MV-4-11 (cell line): ENCODE measurements around the gene ZNF618.
"Not testable (repeated sequence)": the region's sequence is repeated elsewhere in the genome, so short reads cannot be mapped to it uniquely, and the experiment has no call there.

ENCODE experiments used
- DNase-seq: peaks from one replicate; lab custom pipeline; 2025; lab: John Stamatoyannopoulos, UW

The ZNF618 gene

DNA sequence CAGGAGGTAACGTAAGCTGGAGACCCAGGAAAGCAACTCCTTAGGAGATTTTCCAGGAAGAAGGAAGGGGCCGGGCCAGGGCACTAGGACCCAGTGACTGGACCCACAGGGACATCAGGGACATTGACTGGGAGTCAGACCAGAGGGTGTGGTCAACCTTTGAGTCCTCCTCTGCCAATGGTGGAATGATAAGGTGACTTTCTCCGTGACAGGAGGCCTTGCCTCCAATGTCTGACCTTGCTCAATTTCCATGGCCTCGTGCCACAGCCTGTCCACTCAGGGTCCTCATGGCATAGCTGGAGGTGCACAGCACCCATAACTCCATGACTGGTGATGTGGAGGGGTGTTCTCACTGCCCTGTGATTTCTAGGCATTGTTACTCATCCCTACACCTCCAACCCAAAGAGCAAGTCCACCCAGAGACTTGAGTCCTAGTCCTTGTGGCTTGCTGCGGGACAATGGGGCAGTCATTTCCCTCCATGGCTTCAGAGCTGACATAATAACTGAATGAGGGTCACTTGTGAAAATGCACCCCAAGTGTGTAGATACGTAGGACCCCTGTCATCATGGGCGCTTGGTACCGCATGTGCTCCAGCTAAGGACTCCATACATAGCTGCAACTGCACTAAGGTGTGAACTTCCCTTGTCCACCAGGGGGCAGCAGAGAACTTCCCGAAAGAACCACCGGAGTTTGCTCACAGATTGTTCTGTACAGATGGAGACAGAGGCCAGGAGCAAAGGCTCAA, 206.1 kb downstream of the ZNF618 start:
- peak; percentile 73 for DNase-seq

DNA sequence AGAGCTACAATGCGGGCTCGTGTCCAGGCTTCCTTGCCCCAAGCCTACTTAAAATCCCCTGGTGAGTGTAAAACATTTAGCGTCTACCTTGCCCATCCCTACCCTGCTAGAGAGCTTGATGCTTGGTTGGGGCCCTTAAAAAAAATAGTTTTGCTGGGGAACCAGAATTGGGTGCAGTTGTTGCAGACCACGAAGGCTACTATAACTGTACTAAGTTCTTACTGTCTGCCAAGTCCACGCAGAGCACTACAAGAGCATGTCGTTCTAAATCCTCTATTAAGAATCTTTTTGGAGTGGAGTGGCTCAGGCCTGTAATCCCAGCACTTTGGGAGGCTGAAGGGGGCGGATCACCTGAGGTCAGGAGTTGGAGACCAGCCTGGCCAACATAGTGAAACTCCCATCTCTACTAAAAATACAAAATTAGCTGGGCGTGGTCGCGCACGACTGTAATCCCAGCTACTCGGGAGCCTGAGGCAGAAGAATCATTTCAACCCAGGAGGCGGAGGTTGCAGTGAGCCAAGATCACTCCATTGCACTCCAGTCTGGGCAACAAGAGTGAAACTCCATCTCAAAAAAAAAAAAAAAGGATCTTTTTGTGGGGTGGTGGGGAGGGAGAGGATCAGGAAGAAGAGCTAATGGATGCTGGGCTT, 206.8 kb downstream of the ZNF618 start:
- DNase-seq, result not testable (repeated sequence)

DNA sequence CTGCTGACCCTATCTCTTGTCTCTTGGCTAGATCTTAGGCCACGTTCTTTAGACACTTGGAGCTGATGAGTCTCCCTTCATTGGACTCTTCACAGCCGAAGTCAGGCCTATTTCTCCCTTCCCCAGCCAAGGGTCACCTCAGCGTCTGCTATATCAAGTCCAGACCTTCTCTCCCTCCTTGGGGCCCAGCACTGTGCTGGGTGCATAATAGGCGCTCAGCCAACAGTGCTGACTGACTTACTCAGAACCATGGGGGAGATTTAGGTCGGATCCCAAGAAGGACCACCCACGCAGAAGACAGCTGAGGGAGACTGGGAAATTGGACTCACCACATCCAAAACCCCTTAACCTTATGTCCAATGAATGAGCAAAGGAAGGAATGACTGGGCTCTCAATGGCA, 207.6 kb downstream of the ZNF618 start:
- DNase-seq, result no peak

DNA sequence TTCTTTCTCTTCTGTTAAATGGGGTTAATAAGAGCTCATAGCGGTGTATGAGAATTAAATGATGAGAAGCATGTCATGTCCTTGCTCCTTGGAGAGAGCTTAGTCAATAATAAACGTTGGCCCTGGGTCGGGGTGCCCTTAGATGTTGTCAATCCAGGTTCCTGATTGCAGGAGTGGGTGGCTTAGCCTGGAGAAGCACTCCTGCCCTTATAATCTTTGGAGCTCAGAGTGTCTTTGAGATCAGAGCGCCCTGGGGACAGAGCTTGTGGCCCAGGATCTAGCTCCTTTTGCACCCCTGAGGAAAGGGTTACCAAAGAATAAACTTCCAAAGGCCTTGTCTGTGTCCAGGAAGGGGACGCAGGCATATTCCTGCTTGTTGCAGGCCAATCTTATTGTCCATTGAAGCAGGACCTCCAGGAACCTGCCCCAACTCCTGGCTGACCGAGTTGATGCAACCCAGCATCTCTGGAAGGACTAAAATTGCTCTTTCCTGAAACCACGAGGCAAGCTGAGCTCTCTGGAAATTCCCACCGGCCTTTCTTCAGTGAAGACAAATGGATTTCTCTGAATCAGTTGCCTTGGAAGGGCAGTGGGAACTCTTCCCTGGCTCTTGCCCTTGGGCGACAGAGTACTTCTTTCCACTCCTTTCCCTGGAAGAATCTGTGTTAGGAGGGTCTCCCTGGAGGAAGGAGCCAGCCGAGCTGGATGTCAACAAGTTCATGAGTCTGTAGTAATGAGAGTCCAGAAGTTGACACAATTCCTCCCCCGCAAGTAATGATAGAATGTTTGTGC, 208.4 kb downstream of the ZNF618 start:
- DNase-seq, result no peak

DNA sequence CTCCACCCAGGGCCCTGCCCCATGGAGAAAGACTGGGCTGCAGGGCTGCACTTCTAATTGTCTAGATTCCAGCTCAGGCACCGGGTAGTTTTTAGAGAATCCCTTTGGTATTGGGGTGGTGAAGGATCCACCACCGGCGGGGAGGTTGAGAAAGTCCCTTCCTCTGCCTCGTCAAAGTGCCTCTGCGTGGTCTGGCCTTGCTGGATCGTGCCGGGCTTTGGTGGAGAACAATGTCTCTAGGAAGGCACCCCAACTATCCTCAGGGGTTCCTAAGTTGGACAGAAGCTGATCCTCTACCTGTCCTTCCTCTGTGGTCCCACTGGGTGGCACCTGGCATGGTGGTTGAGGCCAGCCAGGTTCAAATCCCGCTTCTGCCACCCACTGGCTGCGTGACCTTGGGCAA, 209.3 kb downstream of the ZNF618 start:
- no peak for DNase-seq

DNA sequence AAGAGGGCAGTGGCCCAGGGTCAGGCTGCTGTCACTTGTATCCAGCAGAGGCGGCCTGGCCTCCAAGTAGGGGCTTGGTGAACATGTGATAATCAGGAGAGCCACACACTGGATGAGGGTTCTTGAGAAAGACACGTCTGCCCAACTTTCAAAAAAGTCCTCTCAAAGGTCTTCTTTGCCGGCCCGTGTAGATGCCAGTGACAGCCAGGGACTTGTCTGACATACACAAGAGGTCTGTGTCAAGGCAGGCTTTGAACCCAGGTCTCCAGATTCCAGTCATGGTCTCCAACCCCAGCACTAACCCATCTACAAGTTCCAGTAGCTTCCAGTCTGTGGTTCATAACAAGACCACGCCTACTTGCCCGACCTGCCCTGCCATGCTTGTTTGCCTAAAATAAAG, 209.9 kb downstream of the ZNF618 start:
- DNase-seq, result no peak

DNA sequence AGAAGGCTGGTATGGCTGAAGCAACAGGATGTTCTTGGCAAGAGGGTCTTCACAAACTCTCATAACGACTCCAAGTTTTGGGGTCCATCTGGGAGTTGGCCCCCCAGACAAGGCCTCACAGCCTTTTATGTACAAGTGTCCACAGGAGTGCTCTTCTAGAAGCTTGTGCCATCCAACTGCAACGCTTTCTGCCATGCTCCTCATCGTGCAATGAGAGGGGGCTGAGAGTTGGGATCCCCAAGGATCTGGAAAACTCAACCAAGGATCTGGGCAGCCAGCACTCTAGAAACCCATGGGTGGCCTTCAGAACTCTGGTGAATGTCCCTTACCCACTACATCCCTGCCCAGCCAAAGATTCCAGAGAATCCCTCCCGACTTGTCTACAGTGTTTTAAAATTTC, 210.5 kb downstream of the ZNF618 start:
- DNase-seq, result no peak

DNA sequence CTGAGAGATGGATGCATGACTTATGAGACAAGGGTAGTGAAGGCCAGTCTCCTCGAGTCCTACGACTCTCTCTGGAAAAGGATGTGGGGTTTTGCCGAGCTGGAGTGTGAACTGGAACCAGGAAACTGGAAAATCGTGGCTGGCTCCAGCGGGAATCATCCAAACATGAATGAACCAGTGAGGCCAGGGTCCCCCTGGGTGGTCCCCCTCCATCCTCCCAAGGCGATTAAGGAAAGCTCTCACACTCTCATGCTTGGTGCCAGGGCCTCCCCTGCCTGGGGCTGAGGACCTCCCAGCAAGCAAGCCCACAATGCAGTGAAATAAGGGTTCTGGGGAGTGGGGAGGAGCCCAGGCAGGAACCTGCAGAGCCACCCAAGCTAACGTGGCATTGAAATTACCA, 211.6 kb downstream of the ZNF618 start:
- DNase-seq, result no peak

DNA sequence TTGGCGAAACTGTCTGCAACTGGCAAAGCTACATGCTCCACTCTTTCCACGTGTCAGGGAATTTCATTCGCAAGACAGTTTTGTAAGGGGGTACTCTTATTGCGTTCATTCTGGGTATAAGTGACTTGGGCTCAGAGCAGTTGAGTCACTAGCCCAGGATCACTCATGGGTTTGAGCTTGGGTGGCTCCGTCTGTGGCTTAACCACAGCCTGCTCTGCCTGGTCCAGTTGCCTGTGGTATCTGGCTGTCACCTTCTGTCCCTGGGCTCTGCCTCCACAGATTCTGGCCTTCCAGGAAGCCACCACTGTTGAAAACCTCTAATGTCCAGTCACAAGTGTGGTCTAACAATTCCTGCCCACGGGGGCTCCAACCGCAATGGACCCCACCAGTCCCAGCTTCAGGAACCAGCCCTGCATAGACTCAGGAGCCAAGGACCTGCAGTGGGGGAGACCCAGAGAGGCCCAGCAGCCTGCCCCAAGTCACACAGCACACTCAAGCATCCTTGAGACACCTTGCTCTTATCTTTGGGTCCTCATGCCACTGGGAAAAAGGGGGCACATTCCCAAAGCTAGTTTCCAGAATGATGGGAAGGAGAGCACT, 212.6 kb downstream of the ZNF618 start:
- peak; percentile 16 for DNase-seq

DNA sequence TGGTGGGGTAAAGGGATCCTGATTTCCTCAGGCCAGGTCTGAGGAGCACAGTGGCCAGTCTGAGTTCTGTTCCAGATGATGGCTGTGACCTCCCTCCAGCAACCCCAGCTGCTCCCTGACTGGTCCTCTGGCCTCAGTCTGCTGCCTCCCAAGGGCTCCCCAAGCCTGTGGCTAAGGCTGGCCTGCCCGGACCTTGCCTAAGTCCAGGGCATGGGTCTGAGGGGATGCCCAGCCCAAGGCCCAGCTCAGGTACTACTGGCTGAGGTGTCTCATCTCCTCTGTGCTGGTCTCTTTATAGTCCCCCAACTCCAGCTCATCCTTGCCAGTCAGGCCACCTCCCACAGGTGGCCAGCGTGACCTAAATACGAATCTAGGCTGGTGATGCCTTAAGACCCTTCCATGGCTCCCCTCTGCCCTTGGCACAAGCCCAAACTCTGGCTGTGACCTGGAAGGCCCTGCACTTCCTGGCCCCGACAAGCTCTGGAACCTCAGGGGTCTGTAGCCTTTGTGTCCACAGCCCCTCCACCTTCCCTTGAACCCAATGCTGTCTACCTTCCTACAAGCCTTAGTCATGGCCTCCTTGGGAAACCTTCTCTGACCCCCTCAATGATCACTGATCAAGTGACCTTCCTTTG, 213.2 kb downstream of the ZNF618 start:
- DNase-seq, result no peak

DNA sequence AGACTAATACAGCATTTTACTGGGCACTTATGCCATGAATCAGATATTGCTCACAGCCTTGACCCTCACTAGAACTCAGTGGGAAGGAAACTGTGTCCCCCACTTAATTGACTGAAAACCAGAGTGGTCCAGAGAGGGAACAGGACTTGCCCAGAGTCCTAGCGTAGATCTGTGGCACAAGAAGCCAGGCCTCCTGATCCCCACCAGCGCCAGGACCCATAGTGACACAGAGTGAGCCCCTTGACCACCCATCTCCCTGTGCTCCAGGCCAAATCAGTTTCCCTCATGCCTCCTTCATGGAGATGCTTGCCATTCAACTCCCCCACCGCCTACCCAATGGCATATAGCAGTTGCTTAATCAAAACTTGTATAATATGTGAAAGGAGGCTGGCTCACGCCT, 214.7 kb downstream of the ZNF618 start:
- no peak for DNase-seq

DNA sequence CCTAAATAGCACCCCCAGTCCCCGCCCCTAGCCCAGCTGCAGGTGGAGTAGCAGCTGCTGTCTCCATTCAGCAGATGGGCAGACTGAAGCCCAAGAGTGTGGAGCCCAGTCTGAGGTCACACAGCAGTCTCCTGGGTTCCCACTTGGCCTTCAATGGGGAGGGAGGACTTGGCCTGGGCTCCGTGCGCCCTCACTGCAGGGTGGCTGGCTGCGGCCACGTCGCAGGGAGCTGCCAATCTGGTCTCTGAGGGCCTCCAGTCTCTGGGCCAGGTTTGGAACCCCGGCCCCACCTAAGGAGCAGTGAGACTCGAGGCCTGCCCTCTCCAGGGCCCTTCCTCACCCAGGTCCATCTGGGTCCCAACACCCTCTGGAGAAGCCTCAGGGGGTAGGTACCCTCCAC, 215.6 kb downstream of the ZNF618 start:
- no peak for DNase-seq

DNA sequence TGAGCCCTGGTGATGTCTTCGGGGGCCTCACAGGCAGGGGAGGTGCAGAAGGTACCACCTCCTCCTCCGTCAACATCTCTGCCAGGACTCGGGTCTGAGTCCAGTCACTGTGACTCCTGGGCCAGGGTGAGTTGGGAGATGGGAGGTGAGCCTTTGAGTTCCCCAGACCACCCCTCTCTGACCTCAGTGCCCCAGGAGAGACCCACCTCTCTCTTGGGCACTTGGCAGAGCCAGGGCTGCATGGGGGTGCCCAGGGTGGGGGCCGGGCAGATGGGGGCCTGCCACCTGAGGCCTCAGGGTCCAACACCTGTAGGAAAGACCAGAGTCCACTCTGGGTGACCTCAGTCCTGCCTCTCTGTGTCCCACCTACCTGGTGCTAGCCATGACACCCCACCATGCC, 216.2 kb downstream of the ZNF618 start:
- DNase-seq, result no peak

DNA sequence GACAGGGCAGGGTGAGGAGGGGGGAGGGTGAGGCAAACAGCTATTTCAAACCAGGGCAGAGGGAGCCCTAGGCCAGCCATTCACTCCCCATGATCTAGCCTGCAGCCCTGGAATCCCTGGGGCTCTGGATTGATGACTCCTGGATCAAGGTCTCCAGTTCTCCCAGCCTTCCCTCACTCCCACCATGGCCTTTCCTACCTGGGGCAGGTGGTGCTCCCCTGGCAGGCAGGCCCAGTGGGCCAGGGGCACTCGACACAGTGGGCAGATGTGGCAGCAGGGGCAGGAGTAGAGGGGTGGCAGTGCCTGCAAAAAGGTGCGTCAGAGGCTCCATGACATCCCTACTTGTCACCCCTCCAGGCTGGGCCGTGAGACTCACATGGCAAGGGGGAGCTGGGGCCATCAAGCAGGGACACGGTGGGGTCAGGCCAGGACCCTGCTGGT, 216.9 kb downstream of the ZNF618 start:
- no peak for DNase-seq

DNA sequence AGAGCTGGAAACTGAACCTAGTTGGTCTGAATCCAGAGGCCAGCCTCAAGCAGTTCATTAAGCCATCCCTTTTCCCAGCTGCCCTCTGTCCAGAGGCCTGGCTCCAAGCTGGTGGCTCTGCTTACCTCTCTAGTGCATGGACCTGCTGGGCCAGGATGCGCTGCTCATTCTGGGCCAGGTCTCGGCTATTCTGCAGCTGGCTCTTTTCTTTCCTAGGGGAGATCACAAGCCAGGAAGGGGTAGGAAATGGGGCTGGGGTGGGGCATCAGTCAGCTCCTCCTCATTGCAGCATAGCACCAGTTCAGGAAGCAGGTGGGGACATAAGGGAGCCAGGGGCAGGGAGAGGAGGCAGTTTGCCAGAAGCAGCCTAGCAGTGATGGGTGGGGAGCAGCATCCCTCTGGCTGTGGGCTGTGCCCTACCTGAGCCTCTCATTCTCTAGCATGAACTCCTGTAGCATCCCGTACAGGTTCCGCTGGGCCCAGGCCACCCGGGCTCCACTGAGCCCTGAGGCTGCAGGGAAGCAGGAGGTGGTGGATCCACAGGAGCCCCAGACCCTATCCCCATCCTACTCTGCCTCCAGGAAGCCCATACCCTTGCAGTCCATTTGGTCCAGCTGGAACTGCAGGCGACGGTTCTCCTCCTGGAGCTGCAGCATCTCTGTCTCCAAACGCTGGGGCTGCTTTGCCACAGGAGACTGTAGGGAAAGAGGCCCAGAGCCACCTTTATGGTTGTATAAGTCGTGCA, 217.8 kb downstream of the ZNF618 start:
- no peak for DNase-seq

DNA sequence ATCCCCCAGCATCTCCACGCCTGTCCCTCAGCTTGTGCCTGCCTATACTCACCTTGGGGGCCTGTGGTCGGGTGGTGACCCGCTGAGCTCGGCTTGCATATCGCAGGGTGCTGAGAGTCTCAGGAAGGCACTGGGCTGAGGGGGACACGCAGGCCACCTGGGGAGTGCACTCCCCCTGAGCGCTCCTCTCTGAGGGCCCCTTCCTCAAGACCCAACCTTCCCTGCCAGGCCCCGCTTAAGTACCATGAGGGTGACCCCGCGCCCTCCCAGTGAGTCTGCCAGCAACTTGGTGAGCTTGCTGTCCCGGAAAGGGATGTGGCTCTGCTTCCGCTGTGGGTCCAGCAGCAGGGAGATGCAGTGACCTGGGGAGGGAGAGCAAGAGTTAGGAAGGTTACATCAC, 218.9 kb downstream of the ZNF618 start:
- no peak for DNase-seq

DNA sequence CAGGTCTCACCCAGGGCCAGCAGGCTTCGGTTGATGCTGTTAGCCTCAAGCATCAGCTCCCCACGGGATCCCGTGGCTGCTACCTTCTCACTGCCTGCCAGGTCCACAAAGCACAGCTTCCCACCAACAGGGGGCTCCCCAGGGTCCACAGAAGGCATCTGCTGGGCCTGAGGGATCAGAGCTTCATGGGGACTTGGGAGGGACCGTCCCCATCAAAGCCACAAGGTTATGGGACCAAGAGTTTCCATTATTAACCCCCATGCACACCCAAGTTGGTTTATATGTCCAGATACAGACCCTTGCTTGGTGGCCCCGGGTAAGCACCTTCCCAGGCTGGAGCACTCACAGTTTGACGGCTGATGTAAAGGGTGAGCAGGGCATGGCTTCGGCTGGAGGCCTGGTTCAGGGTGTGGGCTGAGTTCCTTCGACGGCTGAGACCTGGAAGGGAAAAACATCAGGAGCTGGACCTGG, 220.0 kb downstream of the ZNF618 start:
- no peak for DNase-seq

DNA sequence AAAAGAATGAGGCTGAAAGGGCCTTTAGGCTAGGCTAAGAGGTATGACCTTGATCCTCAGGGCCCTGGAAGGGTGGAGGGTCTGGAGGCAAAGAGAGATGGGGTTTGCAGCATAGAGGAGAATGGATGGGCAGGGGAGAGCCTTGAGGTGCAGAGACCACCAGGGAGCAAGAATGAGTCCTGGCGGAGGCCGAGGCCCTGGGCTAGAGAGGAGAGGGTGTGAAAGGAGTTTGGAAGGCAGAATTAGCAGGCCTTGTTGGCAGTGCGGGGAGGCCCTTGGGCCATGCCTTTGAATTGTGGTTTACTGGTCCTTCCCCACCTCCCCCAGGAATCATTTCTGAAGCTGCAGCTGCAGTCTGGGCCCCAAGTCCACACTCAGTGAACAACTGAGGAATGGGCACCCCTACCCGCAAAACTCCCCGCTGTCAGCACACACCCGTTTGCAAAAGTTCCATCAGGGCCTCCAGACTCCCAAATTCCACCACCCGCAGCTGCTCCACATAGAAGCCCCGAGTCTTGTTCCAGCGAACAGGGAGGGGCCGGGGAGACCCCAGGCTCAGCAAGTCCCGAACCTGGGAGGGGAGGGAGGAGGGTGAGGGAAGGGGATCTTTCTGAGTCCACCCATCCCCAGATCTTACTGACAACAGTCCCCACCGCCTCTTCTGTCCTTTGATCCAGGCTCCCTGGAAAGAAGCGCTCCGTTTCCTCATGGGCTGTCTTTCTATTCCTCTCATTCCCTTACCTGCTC, 220.9 kb downstream of the ZNF618 start:
- no peak for DNase-seq

DNA sequence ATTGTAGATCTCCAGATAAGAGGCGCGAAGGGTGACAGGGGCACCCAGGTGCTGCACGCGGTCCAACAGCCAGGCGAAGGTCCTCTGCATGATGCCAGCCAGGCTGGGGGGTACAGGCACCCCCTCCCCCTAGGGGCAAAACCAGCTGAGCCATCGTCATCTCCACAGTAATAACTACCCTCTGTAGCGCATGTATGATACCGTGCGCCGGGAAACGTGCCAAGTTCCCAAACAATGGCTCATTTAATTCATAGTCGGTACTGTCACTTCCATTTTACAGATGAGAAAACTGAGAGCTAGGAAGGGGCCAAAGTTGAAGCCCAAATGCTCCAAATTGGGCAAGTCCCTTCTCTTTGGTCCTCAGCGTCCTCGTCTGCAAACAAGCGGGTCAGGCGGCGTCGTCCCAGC, 221.5 kb downstream of the ZNF618 start:
- no peak for DNase-seq
